IMR-90 (cell line): Measurements from ENCODE around the gene DPPA3. TPM values are rescaled to one million over a fixed set of nuclear protein-coding genes. Genes with fewer than 3 reads are reported as not detected.

Experiments
- ATAC-seq: fragments of 200-7000 bp; cut with Tn5 transposase; 2 replicates; pipeline ENCODE4 v1.9.1; 2020; ENCODE audit warnings: low read depth, mild to moderate bottlenecking, moderate library complexity
- BruUV-seq: library from RNA; stranded (reverse); fragments of 400-500 nt; replicated peaks from 2 replicates; lab custom pipeline; 2021; lab: Mats Ljungman, UMichigan
- CTCF ChIA-PET: fragments of 300-600 bp; formaldehyde crosslinking; extraction: SDS; loops from one replicate; lab custom pipeline; 2021; ENCODE audit warnings: antibody characterized with exemption; lab: Yijun Ruan, JAX
- POLR2A ChIA-PET: fragments of 300-600 bp; sonication (Branson Sonifier 250); formaldehyde crosslinking; loops from one replicate; lab custom pipeline; 2022; ENCODE audit warnings: antibody characterized with exemption; ENCODE audit not compliant: unreplicated experiment; lab: Charles Lee
- DNase-seq: peaks from one replicate; pipeline ENCODE4 v3.0.0; 2013
- H2AFZ ChIP-seq: replicated peaks from 2 replicates; pipeline ENCODE3; 2013; ENCODE audit warnings: low read length, mild to moderate bottlenecking; ENCODE audit not compliant: poor library complexity
- H2AK5ac ChIP-seq: 2 replicates; pipeline ENCODE4 v1.6.1; 2013; ENCODE audit warnings: low read depth, low read length, inconsistent platforms
- H2AK9ac ChIP-seq: replicated peaks from 2 replicates; pipeline ENCODE3; 2013; ENCODE audit warnings: mild to moderate bottlenecking, low read depth, low read length, moderate library complexity; ENCODE audit not compliant: poor library complexity
- H2BK120ac ChIP-seq: 2 replicates; pipeline ENCODE4 v1.6.1; 2013; ENCODE audit warnings: low read depth, low read length, inconsistent platforms
- H2BK15ac ChIP-seq: 3 replicates; pipeline ENCODE4 v1.6.1; 2013; ENCODE audit warnings: low read depth, low read length, inconsistent platforms
- H2BK20ac ChIP-seq: 2 replicates; pipeline ENCODE4 v1.6.1; 2013; ENCODE audit warnings: low read depth, mild to moderate bottlenecking, inconsistent platforms, low read length, moderate library complexity
- H2BK5ac ChIP-seq: 2 replicates; pipeline ENCODE4 v1.6.1; 2013; ENCODE audit warnings: mild to moderate bottlenecking, low read depth, low read length, inconsistent platforms; ENCODE audit not compliant: poor library complexity, severe bottlenecking
- H3K14ac ChIP-seq: replicated peaks from 2 replicates; pipeline ENCODE4 v1.6.1; 2013; ENCODE audit warnings: low read depth, low read length, inconsistent platforms
- H3K18ac ChIP-seq: 2 replicates; pipeline ENCODE4 v1.6.1; 2013; ENCODE audit warnings: low read depth, low read length, control low read depth
- H3K23ac ChIP-seq: 2 replicates; pipeline ENCODE4 v1.6.1; 2013; ENCODE audit warnings: low read depth, low read length, inconsistent platforms
- H3K27ac ChIP-seq: 2 replicates; pipeline ENCODE4 v1.5.1; 2013; ENCODE audit warnings: mild to moderate bottlenecking, control low read depth, low read length; ENCODE audit not compliant: insufficient read depth
- H3K27me3 ChIP-seq: 2 replicates; pipeline ENCODE4 v1.6.1; 2013; ENCODE audit warnings: low read length; ENCODE audit not compliant: control insufficient read depth, insufficient read depth
- H3K36me3 ChIP-seq: 2 replicates; pipeline ENCODE4 v1.6.1; 2013; ENCODE audit warnings: low read length, mixed read lengths; ENCODE audit not compliant: control insufficient read depth, insufficient read depth
- H3K4ac ChIP-seq: 2 replicates; pipeline ENCODE4 v1.6.1; 2013; ENCODE audit warnings: low read depth, low read length, inconsistent platforms
- H3K4me1 ChIP-seq: 2 replicates; pipeline ENCODE4 v1.6.1; 2013; ENCODE audit warnings: low read length, mixed read lengths; ENCODE audit not compliant: control insufficient read depth, insufficient read depth
- H3K4me2 ChIP-seq: 2 replicates; pipeline ENCODE4 v1.6.1; 2013; ENCODE audit warnings: low read depth, mild to moderate bottlenecking, control low read depth, low read length, moderate library complexity
- H3K4me3 ChIP-seq: 2 replicates; pipeline ENCODE4 v1.5.1; 2013; ENCODE audit warnings: low read depth, mild to moderate bottlenecking, control low read depth, low read length, moderate library complexity; ENCODE audit not compliant: insufficient read depth
- H3K56ac ChIP-seq: 2 replicates; pipeline ENCODE4 v1.6.1; 2013; ENCODE audit warnings: low read length, inconsistent platforms; ENCODE audit not compliant: insufficient read depth; ENCODE audit errors: extremely low read depth
- H3K79me1 ChIP-seq, 2 experiments: 2 replicates each; pipeline ENCODE4 v1.6.1; 2013; ENCODE audit warnings: low read length in 2 of 2, inconsistent platforms in 1 of 2, low read depth in 1 of 2
- H3K9ac ChIP-seq: 2 replicates; pipeline ENCODE4 v1.6.1; 2013; ENCODE audit warnings: low read depth, low read length, control low read depth
- H3K9me1 ChIP-seq: 2 replicates; pipeline ENCODE4 v1.6.1; 2013; ENCODE audit warnings: low read length, inconsistent platforms; ENCODE audit not compliant: insufficient read depth
- H3K9me3 ChIP-seq: 2 replicates; pipeline ENCODE4 v1.6.1; 2013; ENCODE audit warnings: low read length; ENCODE audit not compliant: control insufficient read depth, insufficient read depth
- H4K20me1 ChIP-seq: 2 replicates; pipeline ENCODE4 v1.6.1; 2013; ENCODE audit warnings: low read length, inconsistent platforms; ENCODE audit not compliant: insufficient read depth
- H4K5ac ChIP-seq: 2 replicates; pipeline ENCODE4 v1.6.1; 2013; ENCODE audit warnings: mild to moderate bottlenecking, low read depth, low read length, control low read depth
- H4K8ac ChIP-seq, 2 experiments: 2 replicates each; pipeline ENCODE4 v1.6.1; 2013; ENCODE audit warnings: low read depth in 2 of 2, low read length in 2 of 2, control low read depth in 1 of 2, inconsistent platforms in 1 of 2
- H4K91ac ChIP-seq: 2 replicates; pipeline ENCODE4 v1.6.1; 2013; ENCODE audit warnings: low read depth, low read length, inconsistent platforms; ENCODE audit not compliant: insufficient read depth
- BHLHE40 ChIP-seq: fragments of 150-350 bp; IDR thresholded peaks from 2 replicates; pipeline ENCODE4 v1.6.1; 2016; ENCODE audit warnings: mild to moderate bottlenecking, low read depth, low read length
- CEBPB ChIP-seq: IDR thresholded peaks from 2 replicates; pipeline ENCODE4 v1.6.1; 2012; ENCODE audit warnings: low read depth, low read length, improper control_type of control experiment
- FOS ChIP-seq: fragments of 150-350 bp; IDR thresholded peaks from 2 replicates; pipeline ENCODE4 v1.6.1; 2016; ENCODE audit warnings: low read depth, low read length
- MAFK ChIP-seq: IDR thresholded peaks from 2 replicates; pipeline ENCODE4 v1.6.1; 2012; ENCODE audit warnings: low read depth, low read length, improper control_type of control experiment
- MAZ ChIP-seq: IDR thresholded peaks from 2 replicates; pipeline ENCODE4 v1.6.1; 2012; ENCODE audit warnings: low read depth, mild to moderate bottlenecking, low read length, improper control_type of control experiment, moderate library complexity, borderline replicate concordance
- MXI1 ChIP-seq: IDR thresholded peaks from 2 replicates; pipeline ENCODE4 v1.6.1; 2012; ENCODE audit warnings: low read depth, mild to moderate bottlenecking, low read length, moderate library complexity, borderline replicate concordance
- RAD21 ChIP-seq: IDR thresholded peaks from 2 replicates; pipeline ENCODE4 v1.6.1; 2012; ENCODE audit warnings: low read length, improper control_type of control experiment
- RCOR1 ChIP-seq: IDR thresholded peaks from 2 replicates; pipeline ENCODE4 v1.6.1; 2012; ENCODE audit warnings: mild to moderate bottlenecking, low read length, improper control_type of control experiment; ENCODE audit not compliant: insufficient replicate concordance
- SMC3 ChIP-seq: fragments of 150-350 bp; IDR thresholded peaks from 2 replicates; pipeline ENCODE4 v1.6.1; 2016; ENCODE audit warnings: low read depth, mild to moderate bottlenecking, antibody characterized with exemption, low read length, moderate library complexity
- WGBS, 2 experiments: methylation state at CpG; one replicate each; pipeline versions ENCODE4 v1.1.5 to v1.1.7; 2013; ENCODE audit warnings: missing lambda C conversion rate in 2 of 2; ENCODE audit not compliant: insufficient read length in 1 of 2; ENCODE audit errors: extremely low coverage in 2 of 2; 5-methylcytosine and 5-hydroxymethylcytosine counted together
- dilution Hi-C: fragments of 300-500 bp; cut with HindIII; formaldehyde crosslinking; loops from one replicate; pipeline ENCODE4 v1.14.3; 2018; ENCODE audit warnings: low sequenced_read_pairs; ENCODE audit not compliant: unreplicated experiment
- in situ Hi-C: fragments of 300-500 bp; cut with MboI; formaldehyde crosslinking; loops from 3 replicates; pipeline ENCODE4 v1.14.3; 2019; ENCODE audit warnings: low sequenced_read_pairs, inconsistent platforms, mixed read lengths
- intact Hi-C: fragments of 100-400 bp; cut with micrococcal nuclease; formaldehyde crosslinking; loops from 2 replicates; pipeline ENCODE4 v1.10.0; 2022
- polyA plus RNA-seq, 3 experiments: library from polyadenylated mRNA; depleted of rRNA; stranded (reverse); fragments of >200 nt; gene quantifications; 2 replicates each; pipeline ENCODE4 v1.2.3, GENCODE V29; 2012; ENCODE audit warnings: low replicate concordance in 1 of 3
- total RNA-seq: library from RNA; depleted of rRNA; stranded (reverse); fragments of >200 nt; gene quantifications from 2 replicates; pipeline ENCODE4 v1.2.3, GENCODE V29; 2012
- TF ChIP-seq, protein P1 (sequence below): fragments of 150-350 bp; IDR thresholded peaks from 2 replicates; pipeline ENCODE4 v1.6.1; 2017; ENCODE audit warnings: mild to moderate bottlenecking, antibody characterized with exemption, low read length, low read depth

DPPA3 gene
- total and polyA plus RNA-seq, 2 of the 4 experiments (the other 2 are of a cell fraction) = not detected

DNA sequence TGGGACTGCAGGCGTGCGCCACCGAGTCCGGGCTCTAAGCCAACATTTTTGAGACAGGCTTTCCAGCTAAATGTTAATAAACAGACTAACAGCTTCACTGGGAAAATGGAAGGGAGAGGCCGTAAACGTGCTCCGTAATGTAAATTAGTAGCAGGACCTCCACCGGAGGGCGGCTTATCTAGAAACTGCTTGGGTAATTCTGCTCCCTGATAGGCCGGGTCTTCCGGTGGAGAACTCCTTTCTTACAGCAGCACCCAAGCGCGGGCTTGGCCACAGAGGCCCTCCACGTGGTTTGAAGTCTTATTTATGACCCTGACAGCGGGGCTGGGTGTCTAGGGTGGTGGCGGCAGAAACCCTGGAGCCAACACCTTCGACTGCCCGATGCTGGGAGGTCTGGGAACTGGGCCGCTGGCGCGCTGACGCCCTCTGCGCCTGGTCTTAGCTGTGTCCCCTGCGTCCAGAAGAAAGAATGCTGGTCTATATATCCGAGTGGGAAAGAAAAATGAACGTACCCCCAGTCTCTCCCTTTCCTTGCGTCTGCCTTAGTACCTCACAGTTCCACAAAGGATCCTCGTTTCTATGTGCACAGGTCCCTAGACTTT is 1.7 kb downstream of the DPPA3 start:
- Histone ChIP-seq H3K23ac (no peak overlapping the region), H3K18ac (no peak overlapping the region), H3K27me3 (no peaks in the 10 kb centered on the region), H3K36me3 (no peaks in the 10 kb centered on the region), H3K14ac (no peak overlapping the region), H3K56ac (no peak overlapping the region), H2BK15ac (no peak overlapping the region), H2BK5ac (no peak overlapping the region), H3K4me3 (no peak overlapping the region), H3K27ac (no peak overlapping the region), H3K4me1 (no peaks in the 10 kb centered on the region), H4K20me1 (no peaks in the 10 kb centered on the region), H3K9me3 (peaks cover 12% of the 10 kb centered on the region; the same call in 1 of the 2 replicates), H3K9me1 (no peaks in the 10 kb centered on the region), H3K4ac (no peak overlapping the region), H2AK9ac (no peak overlapping the region), H3K9ac (no peak overlapping the region), H4K5ac (no peak overlapping the region), H3K4me2 (no peak overlapping the region), H4K8ac (no peak overlapping the region), H4K91ac (no peak overlapping the region), H2BK20ac (no peak overlapping the region), H2AFZ (no peak overlapping the region), H2BK120ac (no peak overlapping the region), H2AK5ac (no peak overlapping the region), H3K79me1 (no peaks in the 10 kb centered on the region)
- no TSS peak for BruUV-seq
- ChIA-PET POLR2A (no interaction called here), CTCF (no interaction called here)
- 80% methylated on average over 2 of the region's 28 CpGs; no CpG with 5 or more reads in 1 of the 2 experiments for WGBS, 2 experiments
- ATAC-seq (no peak), DNase-seq (no peak)
- TF ChIP-seq, protein P1, sequence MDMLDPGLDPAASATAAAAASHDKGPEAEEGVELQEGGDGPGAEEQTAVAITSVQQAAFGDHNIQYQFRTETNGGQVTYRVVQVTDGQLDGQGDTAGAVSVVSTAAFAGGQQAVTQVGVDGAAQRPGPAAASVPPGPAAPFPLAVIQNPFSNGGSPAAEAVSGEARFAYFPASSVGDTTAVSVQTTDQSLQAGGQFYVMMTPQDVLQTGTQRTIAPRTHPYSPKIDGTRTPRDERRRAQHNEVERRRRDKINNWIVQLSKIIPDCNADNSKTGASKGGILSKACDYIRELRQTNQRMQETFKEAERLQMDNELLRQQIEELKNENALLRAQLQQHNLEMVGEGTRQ = no peak
- TF ChIP-seq BHLHE40 = no peak
- no peak for TF ChIP-seq MXI1
- no peak for TF ChIP-seq MAFK
- TF ChIP-seq RCOR1 = no peak
- no peak for TF ChIP-seq SMC3
- TF ChIP-seq FOS = no peak
- no peak for TF ChIP-seq RAD21
- no peak for TF ChIP-seq CEBPB
- TF ChIP-seq MAZ = no peak
- in situ Hi-C loops (no loop called here), dilution Hi-C loops (no loop called here), intact Hi-C loops (no loop called here)
